Nephron progenitor cell (in vitro differentiated cells): ENCODE results near the gene GAK.

Experiments
- DNase-seq: peaks from one replicate; pipeline ENCODE4 v3.0.0; 2021
- H3K27ac Mint-ChIP-seq: 2 replicates; pipeline ENCODE4 v1.8.0; 2021; ENCODE audit warnings: mild to moderate bottlenecking, moderate library complexity, mixed read lengths
- H3K27me3 Mint-ChIP-seq: 2 replicates; pipeline ENCODE4 v1.8.0; 2021; ENCODE audit warnings: mild to moderate bottlenecking, low read depth, mixed read lengths; ENCODE audit not compliant: poor library complexity
- H3K36me3 Mint-ChIP-seq: 2 replicates; pipeline ENCODE4 v1.8.0; 2021; ENCODE audit warnings: low read depth, mixed read lengths
- H3K4me1 Mint-ChIP-seq: 2 replicates; pipeline ENCODE4 v1.8.0; 2021; ENCODE audit warnings: mixed read lengths
- H3K4me3 Mint-ChIP-seq: 2 replicates; pipeline ENCODE4 v1.8.0; 2021; ENCODE audit warnings: mild to moderate bottlenecking, moderate library complexity, mixed read lengths
- H3K9me3 Mint-ChIP-seq: 2 replicates; pipeline ENCODE4 v1.8.0; 2021; ENCODE audit warnings: mild to moderate bottlenecking, moderate library complexity, mixed read lengths
- CTCF ChIP-seq: fragments of 200-600 bp; sonication (generic); IDR thresholded peaks from 2 replicates; pipeline ENCODE4 v1.5.0; 2021; ENCODE audit warnings: antibody characterized with exemption

The GAK gene

DNA sequence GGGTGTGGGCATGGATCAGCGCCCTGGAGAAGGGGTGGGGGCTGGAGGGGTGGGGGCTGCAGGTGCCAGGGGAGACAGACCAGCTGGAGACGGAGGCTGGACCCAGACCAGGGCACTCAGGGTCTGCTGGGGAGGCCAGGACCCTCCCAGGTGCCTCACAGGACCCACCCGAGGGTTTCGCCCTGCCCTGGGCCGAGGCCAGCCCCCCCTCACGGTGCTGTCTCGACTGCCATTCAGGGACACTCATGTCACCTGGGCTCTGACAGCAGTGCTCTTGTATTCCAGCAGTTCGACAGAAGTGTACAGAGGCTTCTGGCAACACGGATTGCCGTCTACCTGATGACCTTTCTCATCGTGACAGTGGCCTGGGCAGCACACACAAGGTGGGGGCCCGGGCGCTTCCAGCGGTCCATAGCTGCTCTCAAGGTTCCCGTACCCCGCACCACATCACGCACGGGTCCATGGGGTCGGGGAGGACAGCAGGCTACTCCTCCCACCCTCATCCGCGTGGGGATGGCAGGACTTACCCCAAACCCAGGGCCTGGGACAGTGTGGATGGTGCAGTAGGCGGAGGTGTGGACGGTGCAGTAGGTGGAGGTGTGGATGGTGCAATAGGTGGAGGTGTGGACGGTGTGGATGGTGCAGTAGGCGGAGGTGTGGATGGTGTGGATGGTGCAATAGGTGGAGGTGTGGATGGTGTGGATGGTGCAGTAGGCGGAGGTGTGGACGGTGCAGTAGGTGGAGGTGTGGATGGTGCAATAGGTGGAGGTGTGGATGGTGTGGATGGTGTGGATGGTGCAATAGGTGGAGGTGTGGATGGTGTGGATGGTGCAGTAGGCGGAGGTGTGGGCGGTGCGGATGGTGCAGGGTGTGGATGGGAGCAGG, 18.3 kb upstream of the GAK start:
- H3K27ac Mint-ChIP-seq = no peak overlapping the region
- no peak for TF ChIP-seq CTCF
- H3K4me3 Mint-ChIP-seq = peak overlapping the region; percentile 53
- no peaks in the 10 kb centered on the region for H3K9me3 Mint-ChIP-seq
- H3K4me1 Mint-ChIP-seq = peaks cover 64% of the 10 kb centered on the region
- no peak for DNase-seq
- peaks cover 9% of the 10 kb centered on the region for H3K36me3 Mint-ChIP-seq
- H3K27me3 Mint-ChIP-seq = peaks cover 20% of the 10 kb centered on the region

DNA sequence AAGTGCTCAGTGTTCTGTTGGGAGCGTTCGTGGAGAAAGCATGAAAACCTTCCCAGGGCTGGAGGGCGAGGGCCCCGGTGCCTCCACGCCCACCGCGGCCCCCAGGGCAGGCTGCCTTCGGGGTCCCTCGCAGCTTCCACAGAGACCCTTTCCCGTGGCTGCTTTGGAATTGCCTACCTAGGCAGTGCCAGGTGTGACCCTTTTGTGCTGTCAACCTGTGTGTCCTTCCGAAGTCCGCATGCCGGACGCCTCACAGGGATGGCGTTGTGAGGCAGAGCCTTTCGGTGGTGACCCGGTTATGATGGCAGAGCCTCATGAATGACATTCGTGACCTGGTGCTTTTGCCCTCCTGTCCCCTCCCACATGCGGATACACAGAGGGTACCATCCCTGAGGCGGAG, 17.5 kb upstream of the GAK start:
- H3K27ac Mint-ChIP-seq = no peak overlapping the region

DNA sequence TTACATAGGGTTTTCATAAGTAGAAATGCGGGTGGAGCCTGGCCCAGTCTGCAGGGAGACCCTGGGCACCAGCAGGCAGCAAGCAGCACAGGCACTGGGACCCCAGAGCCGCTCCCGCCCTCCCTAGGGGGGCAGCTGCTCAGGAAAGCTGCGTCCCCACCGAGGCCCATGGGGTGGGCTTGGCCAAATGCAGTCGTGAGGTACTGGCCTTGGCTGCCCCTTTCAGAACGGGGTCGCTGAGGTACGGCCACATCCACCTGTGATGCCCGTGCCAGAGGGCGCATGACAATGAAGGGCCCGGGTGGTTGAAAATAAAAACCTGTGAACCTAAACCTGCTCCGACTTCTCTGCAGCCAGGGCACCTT, 16.8 kb upstream of the GAK start:
- DNase-seq = no peak
- H3K36me3 Mint-ChIP-seq = no peaks in the 10 kb centered on the region
- no peaks in the 10 kb centered on the region for H3K9me3 Mint-ChIP-seq
- H3K4me3 Mint-ChIP-seq = no peak overlapping the region
- TF ChIP-seq CTCF = no peak
- H3K27me3 Mint-ChIP-seq = peaks cover 34% of the 10 kb centered on the region
- peaks cover 61% of the 10 kb centered on the region for H3K4me1 Mint-ChIP-seq
- no peak overlapping the region for H3K27ac Mint-ChIP-seq

More for the DNA sequence above, 17.5 kb upstream of the GAK start:
- TF ChIP-seq CTCF = no peak
- Mint-ChIP-seq H3K4me3 (no peak overlapping the region), H3K27me3 (peaks cover 27% of the 10 kb centered on the region), H3K9me3 (no peaks in the 10 kb centered on the region), H3K36me3 (peaks cover 7% of the 10 kb centered on the region), H3K4me1 (peaks cover 67% of the 10 kb centered on the region)
- DNase-seq = no peak

DNA sequence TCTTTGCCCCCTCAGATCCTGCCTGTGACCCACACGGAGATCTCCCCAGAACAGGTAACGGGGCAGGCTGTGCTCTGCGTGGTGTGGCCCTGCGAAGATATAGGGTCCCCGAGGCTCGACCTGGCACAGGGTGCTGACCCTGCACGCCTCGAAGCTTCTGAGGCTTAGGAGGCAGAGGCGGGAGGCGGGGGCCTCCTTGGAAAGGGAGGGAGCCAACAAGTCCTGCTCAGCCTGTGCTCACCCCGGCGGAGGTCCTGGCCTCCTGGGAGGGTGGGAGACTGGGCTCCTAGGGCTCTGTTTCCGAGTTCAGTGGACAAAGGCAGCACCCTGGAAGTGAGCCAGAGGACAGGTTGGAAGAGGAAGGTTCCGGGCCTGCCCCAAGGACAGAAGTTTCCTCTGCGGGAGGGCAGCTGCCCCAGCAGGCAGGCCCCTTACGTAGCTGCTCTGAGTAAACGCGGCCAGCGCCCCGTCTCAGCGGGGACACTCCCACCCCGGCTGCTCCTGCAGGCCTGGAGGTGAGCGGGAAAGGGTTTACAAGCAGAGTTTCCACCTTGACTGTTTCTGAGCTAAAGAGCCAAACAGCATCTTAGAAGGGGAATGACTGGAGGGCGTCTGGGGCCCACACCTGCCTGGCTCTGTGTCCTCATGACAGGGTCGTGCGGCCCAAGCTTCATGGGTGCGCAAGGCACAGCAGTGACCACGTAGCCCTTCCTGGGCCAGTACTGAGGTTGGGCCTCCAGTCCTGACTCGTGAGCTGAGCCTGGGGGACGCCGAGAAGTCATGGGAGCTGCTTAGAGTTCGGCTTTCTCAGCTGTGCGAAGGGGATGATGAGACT, 16.2 kb upstream of the GAK start:
- Mint-ChIP-seq H3K4me3 (no peak overlapping the region), H3K36me3 (no peaks in the 10 kb centered on the region)

DNA sequence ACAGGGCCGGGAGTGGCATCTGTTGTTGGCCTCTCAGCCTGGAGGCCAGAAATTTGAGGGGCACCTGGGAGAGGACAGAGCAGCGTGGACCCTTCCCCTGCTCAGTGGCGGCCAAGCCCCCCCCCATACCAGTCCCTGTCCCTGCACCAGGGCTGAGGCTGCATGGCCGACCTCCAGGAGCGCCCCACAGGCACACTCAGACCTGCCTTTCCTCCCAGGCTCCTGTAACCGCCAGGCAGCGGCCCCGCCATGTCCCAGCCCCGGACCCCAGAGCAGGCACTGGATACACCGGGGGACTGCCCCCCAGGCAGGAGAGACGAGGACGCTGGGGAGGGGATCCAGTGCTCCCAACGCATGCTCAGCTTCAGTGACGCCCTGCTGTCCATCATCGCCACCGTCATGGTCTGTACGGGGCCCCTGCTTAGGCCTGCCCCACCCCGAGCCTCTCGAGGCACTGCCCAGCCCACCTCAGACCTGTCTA, 15.4 kb upstream of the GAK start:
- H3K4me3 Mint-ChIP-seq = no peak overlapping the region
- H3K4me1 Mint-ChIP-seq = peaks cover 60% of the 10 kb centered on the region
- TF ChIP-seq CTCF = no peak
- H3K9me3 Mint-ChIP-seq = no peaks in the 10 kb centered on the region
- H3K27ac Mint-ChIP-seq = no peak overlapping the region
- no peaks in the 10 kb centered on the region for H3K36me3 Mint-ChIP-seq
- no peak for DNase-seq
- H3K27me3 Mint-ChIP-seq = peaks cover 48% of the 10 kb centered on the region

More for the DNA sequence above, 16.2 kb upstream of the GAK start:
- no peak for DNase-seq
- Mint-ChIP-seq H3K27me3 (peaks cover 40% of the 10 kb centered on the region), H3K27ac (no peak overlapping the region), H3K4me1 (peaks cover 61% of the 10 kb centered on the region), H3K9me3 (no peaks in the 10 kb centered on the region)
- TF ChIP-seq CTCF = no peak
